HG03196 (cell line): ENCODE results near the gene FGFRL1.
"Not testable (repeated sequence)": the region's sequence is repeated elsewhere in the genome, so short reads cannot be mapped to it uniquely, and the experiment has no call there.

ENCODE experiments used
- ATAC-seq: cut with Tn5 transposase; IDR thresholded peaks from one replicate; pipeline ENCODE4 v1.9.1; 2021; ENCODE audit not compliant: unreplicated experiment

FGFRL1 gene

GRCh38 chr4:1048773-1049590 is 37.6 kb downstream of the FGFRL1 start:
- ATAC-seq, result no peak

GRCh38 chr4:1049591-1049905 is 38.1 kb downstream of the FGFRL1 start:
- no peak for ATAC-seq

GRCh38 chr4:1050486-1051213 is 39.2 kb downstream of the FGFRL1 start:
- no peak for ATAC-seq

- no peak for ATAC-seq
Observed at GRCh38 chr4:1051472-1051871, 40.0 kb downstream of the FGFRL1 start.

- ATAC-seq, result no peak
Observed at GRCh38 chr4:1052231-1052671, 40.8 kb downstream of the FGFRL1 start.

GRCh38 chr4:1053080-1053661 is 41.7 kb downstream of the FGFRL1 start:
- no peak for ATAC-seq

GRCh38 chr4:1053891-1054290 is 42.5 kb downstream of the FGFRL1 start:
- not testable (repeated sequence) for ATAC-seq

GRCh38 chr4:1054696-1055242 is 43.3 kb downstream of the FGFRL1 start:
- ATAC-seq, result not testable (repeated sequence)

GRCh38 chr4:1055243-1055701 is 43.8 kb downstream of the FGFRL1 start:
- ATAC-seq, result not testable (repeated sequence)

- no peak for ATAC-seq
Observed at GRCh38 chr4:1055721-1056590, 44.5 kb downstream of the FGFRL1 start.

GRCh38 chr4:1056671-1057402 is 45.4 kb downstream of the FGFRL1 start:
- ATAC-seq, result no peak

GRCh38 chr4:1057403-1057745 is 45.9 kb downstream of the FGFRL1 start:
- ATAC-seq, result no peak

- ATAC-seq, result no peak
Observed at GRCh38 chr4:1058198-1058996, 47.0 kb downstream of the FGFRL1 start.

- ATAC-seq, result no peak
Observed at GRCh38 chr4:1058997-1059665, 47.7 kb downstream of the FGFRL1 start.

- no peak for ATAC-seq
Observed at GRCh38 chr4:1060121-1060520, 48.7 kb downstream of the FGFRL1 start.

GRCh38 chr4:1060621-1061020 is 49.2 kb downstream of the FGFRL1 start:
- no peak for ATAC-seq

- ATAC-seq, result no peak
Observed at GRCh38 chr4:1061056-1061700, 49.8 kb downstream of the FGFRL1 start.

GRCh38 chr4:1061760-1062159 is 50.3 kb downstream of the FGFRL1 start:
- no peak for ATAC-seq
